ENCODE data around the gene EEF1AKMT4.
A peak's percentile ranks its signal among the peaks of the same experiment; 100 is the strongest.
"Not testable (repeated sequence)": the region's sequence is repeated elsewhere in the genome, so short reads cannot be mapped to it uniquely, and the experiment has no call there.

Gene EEF1AKMT4

DNA sequence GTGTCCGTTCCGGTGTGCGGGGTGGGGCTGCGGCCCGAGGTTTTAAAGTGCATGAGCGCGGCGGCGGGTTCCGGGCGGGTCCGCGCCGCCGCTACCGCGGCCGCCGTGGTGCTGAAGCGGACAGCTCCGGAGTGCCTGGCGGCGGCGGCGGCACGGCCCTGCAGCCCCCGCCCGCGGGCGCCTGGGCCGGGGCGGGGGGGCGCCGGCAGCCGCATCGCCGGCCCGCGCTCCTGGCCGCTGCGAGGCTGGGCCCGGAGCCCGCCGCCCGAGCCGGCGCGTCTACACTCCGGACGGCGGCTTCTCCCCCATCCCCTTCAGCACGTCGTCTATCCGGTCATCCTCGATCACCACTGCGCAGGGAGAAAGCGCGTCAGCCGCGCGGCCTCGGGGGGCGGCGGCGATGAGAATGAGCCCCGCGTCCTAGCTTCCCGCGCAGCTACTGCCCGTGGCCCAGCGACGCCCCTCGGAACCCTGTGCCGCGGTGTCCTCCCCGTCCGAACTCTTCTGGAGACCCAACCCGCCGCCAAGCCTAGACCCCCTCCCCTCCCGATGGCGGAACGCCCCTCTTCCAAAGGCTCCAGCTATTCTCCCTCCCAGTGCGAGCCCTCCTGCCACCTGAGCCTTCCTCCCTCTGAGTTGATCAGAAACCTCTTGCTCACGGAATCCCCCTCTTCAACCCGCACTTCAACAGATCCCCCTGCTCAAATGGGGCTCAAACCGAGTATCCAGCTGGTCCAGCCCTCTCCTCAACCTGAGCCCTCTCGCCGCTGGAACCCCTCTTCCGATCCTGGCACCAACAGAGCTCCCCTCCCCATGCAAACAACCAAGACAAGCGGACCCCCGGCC lies 10.6 kb downstream of the EEF1AKMT4 start:
- DNase-seq (ENCODE audit: low read depth, low spot score) = peak; percentile 76

DNA sequence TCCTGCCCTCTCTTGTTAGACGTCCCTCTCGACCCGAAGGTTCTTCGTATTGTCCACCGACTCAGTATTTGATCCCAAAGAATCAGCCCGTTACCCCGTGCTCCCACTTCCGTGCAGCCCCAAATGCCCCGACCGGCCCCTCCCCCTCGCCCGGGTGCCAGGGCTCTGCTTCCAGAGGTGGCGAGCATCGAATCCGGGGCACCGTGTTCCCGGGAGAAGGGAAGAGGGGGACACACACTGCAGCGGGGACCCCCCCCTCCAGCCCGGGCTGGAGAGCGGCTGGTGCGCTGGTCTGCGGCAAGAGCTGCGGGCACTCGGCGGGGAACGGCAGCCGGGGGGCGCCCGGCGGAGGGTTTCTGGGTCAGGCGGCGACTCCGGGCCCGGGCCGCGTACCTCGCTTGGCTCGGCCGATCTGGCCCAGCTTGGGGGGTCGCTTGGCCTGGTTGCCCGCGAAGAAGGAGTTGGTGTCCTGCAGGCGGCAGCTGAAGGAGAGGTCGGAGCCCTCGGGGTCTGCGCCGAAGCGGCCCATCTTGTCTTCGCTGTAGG lies 11.3 kb downstream of the EEF1AKMT4 start:
- DNase-seq (ENCODE audit: low read depth, low spot score) = peak; percentile 21

DNA sequence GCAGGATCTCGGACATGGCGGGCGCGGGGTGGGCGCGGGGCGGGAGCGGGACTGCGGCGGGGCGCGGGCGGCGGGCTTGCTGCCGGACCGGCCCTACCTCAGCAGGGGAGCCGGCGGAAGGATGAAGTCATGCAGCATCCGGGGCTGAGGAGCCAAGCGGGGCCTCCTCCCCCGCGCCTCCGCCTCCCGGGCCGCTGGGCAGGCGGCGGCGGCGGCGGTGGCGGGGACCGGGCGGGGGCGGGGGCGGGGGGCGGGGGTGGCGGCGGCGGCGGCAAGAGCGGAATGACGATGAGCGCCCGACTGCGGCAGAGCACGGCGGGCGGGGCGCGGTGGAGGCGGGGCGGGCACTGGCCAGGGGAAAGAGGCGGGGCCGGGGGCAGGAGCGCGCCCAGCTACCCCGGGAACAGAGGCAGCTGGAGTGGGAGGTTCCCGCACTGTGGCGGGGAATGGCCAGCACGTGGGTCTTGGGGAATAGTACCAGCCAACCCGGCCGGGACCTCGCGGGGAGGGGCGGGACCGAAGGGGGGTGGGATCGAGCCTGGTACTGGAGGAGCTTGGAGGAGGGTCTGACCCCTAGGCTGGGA lies 11.9 kb downstream of the EEF1AKMT4 start, which contains the start of gene CAMK2N2:
TSS of gene CAMK2N2 (minus strand) at position 284 of the 584 bp plus-strand sequence. CDS start at position 16, 268 bp downstream.
- DNase-seq (ENCODE audit: low read depth, low spot score) = peak; percentile 64

DNA sequence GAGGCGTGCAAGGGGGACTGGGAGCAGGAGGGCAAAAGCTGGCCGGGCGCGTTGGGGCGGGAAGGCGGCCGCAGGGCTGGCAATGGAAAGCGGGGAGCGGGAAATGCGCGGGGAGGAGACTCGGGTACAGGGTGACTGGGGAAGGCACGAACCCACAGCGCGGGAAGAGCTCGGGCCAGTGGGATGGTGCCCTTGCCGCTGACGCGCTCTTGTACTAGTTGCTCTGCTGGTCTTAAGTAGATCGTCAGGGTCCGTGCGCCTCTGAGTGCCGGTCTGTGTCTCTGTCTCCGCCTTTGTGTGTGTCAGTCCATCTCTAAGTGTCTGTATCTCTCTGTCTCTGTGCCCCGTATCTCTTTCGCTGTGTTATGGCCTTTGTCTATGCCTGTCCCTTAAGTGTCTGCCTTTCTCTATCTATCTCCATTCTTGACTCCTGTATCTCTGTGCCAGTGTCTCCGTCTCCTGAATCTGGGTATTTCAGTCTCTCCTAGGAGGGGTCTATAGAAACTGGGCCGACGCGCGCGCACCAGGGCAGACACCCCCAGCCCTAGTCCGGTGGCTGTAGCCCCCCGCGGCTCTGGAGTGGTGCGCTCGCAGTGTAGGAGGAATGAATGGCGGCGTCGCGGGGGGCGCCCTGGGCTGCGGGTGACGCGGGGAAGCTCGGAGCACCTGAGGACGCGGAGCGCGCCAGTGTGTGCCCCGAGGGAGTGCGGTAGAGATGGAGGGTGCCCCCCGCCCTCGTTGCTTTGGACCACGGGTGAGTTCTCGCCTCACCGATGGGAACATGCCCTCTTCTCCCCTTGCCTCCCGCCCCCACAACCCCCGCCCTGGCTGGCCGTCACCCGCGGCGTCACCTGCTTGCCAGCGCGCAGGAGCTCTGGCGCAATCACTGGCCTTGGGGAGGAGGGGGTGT lies 12.6 kb downstream of the EEF1AKMT4 start:
- peak; percentile 34 for DNase-seq (ENCODE audit: low read depth, low spot score)

DNA sequence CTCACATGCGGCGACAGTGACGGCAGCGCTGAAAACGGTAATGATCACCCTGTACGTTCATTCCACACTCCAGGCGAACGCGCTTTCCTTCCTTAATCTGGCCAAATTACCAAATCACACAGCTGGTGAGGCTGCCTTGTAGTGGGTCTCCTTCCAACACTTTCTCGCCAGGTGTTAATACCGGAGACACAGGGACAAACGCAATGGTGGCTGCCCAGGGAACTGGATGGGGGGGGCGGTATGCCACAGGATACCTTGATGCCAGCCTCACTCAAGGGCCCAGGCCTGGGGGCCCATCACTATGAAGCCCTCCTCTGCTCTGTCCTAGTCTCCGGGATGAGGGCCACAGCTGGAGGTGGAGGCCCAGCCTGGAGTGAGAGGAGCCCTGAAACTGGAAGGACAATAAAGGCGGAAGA lies 13.3 kb downstream of the EEF1AKMT4 start:
- no peak for DNase-seq (ENCODE audit: low read depth, low spot score)

DNA sequence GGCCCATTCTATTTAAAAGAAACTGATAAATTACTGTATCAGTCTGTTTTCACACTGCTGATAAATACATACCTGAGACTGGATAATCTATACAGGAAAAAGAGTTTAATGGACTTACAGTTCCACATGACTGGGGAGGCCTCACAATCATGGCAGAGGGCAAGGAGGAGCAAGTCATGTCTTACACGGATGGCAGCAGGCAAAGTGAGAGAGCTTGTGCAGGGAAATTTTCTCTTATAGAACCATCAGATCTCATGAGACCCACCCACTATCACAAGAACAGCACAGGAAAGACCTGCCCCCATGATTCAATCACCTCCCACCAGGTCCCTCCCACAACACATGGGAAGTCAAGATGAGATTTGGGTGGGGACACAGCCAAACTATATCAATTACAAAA lies 17.8 kb downstream of the EEF1AKMT4 start:
- DNase-seq (ENCODE audit: low read depth, low spot score) = not testable (repeated sequence)

DNA sequence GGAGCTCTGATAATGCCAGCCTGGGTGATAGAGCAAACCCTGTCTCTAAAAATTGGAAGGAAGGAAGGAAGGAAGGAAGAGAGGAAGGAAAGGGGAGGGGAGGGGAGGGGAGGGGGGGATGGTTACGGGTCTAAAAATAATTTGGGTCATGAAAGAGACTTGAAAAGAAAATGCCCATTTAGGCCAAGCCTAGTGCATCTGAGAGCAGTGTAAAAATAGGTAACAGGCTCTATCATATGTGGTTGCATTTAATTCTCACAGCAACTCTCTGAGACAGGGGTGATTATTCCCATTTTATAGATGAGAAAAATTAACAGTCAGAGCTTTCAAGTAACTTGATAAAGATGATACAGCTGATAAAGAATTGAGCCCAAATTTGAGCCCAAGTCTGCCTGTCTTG lies 22.8 kb downstream of the EEF1AKMT4 start:
- DNase-seq (ENCODE audit: low read depth, low spot score) = no peak

DNA sequence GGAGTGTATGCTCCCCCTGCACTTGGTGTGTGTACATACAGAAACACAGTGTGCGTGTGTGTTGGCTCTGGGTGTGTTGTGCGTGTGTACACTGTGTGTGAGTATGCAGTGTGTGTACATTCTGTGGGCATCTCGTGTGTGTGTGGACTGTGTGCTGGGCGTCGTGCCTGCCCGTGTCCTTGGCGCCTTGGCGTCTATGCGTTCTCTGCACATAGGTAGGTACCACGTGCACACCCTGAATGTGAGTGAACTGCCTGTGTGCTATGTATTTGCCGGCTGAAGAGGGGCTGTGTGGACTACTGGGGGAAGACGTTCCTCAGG lies 25.9 kb downstream of the EEF1AKMT4 start:
- no peak for DNase-seq (ENCODE audit: low read depth, low spot score)

DNA sequence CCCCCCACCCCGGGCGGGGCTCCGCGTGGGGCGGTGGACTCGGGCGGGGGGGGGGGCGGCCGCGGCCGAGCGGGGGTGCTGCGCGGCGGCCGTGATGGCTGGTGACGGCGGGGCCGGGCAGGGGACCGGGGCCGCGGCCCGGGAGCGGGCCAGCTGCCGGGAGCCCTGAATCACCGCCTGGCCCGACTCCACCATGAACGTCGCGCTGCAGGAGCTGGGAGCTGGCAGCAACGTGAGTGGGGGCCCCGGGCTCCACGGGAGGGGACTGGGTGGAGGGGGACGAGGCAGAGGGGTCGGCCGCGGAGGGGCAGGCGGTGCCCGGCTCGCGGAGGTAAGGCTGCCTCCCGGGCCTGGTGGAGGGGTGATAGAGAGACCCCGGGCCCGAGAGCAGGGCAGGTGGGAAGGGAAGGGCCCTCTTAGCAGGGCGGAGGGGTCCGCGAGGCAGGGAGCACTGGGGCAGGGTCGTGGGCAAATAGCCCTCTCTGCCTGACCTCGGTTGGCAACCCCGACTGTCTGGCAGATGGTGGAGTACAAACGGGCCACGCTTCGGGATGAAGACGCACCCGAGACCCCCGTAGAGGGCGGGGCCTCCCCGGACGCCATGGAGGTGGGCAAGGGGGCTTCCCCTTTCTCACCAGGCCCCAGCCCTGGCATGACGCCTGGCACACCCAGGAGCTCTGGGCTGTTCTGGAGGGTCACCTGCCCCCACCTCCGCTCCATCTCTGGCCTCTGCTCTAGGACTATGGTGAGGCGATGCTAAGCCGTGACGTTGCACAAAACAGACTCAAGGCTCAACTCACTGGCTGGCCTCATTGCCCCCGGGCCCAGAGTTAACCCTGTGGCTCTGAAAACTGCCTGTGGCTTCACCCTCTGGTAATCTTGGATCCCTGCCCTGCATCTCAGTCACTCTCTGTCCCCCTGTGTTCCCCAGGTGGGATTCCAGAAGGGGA lies 26.8 kb downstream of the EEF1AKMT4 start, which contains the start of gene ECE2:
TSS of gene ECE2 (plus strand) at position 62 of the 950 bp plus-strand sequence. CDS start at position 194, 132 bp downstream.
- DNase-seq (ENCODE audit: low read depth, low spot score) = peak; percentile 64

DNA sequence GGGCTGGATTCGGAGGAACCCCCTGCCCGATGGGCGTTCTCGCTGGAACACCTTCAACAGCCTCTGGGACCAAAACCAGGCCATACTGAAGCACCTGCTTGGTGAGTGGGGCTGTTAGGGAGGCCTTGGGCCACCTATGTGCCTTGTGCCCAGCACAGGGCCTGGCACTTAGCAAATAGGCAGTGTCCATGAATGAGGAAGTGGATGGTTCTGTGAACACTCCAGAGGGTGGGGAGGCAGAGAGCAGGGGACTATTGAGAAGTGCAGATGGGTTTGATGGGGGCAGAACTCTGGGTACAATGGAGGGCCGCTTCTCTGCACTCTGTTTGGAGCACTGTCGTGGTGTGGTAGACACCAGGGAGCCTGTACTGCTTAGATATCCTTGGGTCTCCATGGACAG lies 27.9 kb downstream of the EEF1AKMT4 start:
- no peak for DNase-seq (ENCODE audit: low read depth, low spot score)

DNA sequence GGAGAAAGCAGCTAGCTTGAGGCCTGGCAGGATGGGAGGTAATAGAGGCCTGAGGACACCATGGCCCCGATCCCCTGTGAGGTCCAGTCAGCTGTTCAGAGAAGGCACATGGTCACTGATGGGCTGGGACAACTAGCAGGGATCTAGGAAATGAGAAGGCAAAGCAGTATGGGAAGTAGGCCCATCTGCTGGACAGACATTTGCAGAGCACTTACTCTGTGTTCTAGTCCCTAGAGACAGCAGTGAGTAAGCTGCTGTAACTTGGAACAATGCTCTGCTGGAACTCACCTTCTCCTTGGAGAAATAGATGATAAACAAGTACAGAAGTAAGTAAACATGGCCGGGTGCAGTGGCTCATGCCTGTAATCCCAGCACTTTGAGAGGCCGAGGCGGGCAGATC lies 33.5 kb downstream of the EEF1AKMT4 start:
- no peak for DNase-seq (ENCODE audit: low read depth, low spot score)

DNA sequence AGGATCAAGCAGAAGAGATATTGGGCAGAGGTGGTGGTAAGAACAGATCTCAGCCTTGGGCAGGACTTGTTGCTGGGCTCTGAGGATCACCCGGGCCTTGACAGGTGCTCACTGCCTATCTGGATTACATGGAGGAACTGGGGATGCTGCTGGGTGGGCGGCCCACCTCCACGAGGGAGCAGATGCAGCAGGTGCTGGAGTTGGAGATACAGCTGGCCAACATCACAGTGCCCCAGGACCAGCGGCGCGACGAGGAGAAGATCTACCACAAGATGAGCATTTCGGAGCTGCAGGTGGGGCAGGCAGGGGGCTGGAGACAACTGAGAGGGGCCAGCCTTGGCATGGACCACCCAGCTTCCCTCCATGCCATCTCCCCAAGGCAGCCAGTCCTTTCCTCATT lies 34.2 kb downstream of the EEF1AKMT4 start:
- no peak for DNase-seq (ENCODE audit: low read depth, low spot score)

DNA sequence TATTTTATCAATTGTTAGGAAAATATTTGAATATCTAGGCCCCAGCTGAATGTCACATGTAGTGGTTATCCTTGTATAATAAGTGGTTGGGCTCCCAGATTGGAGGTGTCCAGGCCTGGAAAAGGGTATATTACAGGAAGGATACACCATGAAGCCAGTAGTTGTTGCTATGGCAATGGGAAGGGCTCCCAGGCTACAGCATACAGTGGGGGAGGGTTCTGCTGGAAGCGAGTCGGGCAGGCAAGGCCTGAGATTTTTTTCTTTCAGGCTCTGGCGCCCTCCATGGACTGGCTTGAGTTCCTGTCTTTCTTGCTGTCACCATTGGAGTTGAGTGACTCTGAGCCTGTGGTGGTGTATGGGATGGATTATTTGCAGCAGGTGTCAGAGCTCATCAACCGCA lies 35.2 kb downstream of the EEF1AKMT4 start:
- peak; percentile 81 for DNase-seq (ENCODE audit: low read depth, low spot score)

DNA sequence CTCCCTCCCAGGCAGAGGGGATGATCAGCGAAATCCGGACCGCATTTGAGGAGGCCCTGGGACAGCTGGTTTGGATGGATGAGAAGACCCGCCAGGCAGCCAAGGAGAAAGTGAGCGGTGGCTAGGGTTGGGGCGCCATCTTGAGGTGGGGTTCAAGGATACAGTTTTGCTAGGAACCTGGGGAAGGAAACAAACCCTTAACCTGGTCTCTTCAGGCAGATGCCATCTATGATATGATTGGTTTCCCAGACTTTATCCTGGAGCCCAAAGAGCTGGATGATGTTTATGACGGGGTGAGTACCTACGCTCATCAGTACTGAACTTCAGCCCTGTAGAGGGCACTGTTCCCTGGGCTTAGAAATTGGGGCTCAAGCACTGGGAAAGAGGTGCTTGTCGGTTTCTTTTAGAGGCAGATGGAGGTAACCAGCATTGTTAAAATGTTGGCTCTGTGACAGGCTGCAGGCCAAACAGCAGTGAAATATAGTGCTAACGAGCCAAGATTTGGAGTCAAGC lies 40.0 kb downstream of the EEF1AKMT4 start:
- peak; percentile 67 for DNase-seq (ENCODE audit: low read depth, low spot score)

DNA sequence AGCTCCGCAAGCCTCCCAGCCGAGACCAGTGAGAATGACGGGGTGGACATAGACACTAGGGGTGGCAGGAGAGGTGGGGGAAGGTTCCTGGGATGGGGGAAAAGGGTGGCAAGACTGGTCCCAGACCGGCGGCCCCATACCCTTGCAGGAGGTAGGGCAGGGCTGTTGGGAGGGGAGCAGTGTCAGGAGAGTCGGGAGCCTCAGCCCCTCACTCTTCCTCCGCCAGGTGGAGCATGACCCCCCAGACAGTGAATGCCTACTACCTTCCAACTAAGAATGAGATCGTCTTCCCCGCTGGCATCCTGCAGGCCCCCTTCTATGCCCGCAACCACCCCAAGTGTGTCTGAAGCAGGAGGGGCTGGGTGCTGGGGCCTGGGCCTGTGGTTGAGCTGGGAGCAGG lies 40.9 kb downstream of the EEF1AKMT4 start:
- no peak for DNase-seq (ENCODE audit: low read depth, low spot score)

DNA sequence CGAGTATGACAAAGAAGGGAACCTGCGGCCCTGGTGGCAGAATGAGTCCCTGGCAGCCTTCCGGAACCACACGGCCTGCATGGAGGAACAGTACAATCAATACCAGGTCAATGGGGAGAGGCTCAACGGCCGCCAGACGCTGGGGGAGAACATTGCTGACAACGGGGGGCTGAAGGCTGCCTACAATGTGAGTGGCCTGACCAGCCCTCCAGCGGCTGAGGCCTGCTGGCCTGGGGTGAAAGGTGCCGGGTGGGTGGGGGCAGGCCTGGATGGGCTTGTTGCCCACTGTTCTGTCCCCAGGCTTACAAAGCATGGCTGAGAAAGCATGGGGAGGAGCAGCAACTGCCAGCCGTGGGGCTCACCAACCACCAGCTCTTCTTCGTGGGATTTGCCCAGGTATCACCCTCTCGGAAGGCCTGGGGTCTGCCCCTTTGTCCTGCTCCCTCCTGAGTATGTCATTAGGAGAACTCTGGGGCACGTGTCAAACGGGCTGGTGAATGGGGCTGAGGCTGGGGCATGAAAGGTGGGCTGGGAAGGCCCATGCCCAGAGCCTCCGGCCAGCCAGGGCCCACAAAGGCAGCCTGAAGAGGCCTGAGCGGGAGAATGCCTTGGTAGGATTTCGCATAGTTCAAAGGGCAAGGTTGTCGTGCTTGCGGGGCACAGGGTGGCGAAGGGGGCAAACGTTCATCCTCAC lies 41.7 kb downstream of the EEF1AKMT4 start:
- no peak for DNase-seq (ENCODE audit: low read depth, low spot score)

DNA sequence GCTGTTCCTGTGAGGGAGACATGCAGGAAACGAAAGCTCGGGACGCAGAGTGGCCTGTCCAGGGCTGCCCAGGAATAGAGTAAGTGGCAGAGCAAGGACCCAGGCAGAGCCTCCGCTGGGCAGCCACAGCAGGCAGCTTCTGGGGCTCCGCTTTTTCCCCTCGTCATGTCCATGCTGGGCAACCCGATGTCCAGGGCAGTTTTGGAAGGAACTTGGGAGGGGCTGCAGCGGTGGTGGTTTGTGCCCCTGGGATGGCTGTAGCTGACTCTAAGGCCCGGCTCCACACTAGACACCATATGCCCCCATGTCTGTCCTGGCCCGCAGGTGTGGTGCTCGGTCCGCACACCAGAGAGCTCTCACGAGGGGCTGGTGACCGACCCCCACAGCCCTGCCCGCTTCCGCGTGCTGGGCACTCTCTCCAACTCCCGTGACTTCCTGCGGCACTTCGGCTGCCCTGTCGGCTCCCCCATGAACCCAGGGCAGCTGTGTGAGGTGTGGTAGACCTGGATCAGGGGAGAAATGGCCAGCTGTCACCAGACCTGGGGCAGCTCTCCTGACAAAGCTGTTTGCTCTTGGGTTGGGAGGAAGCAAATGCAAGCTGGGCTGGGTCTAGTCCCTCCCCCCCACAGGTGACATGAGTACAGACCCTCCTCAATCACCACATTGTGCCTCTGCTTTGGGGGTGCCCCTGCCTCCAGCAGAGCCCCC lies 42.4 kb downstream of the EEF1AKMT4 start:
- no peak for DNase-seq (ENCODE audit: low read depth, low spot score)

DNA sequence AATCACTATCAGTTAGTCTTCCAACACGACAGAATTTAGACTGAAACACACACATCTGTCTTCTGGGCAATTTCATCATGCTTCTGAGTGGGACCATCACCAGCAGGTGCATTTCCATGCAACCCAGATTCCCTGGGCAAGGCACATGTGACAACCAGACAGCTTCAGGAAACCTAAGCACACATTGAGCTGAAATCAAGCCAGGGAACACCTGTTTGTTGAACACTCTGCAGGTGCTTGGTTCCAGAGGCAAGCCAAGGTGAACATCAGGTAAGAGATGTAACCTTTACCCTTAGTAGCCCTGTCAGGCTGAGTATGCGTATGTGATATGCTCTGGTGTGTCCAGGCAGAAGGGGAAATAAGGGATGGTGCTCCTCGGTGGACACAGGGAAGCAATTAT lies 46.3 kb downstream of the EEF1AKMT4 start:
- DNase-seq (ENCODE audit: low read depth, low spot score) = no peak

DNA sequence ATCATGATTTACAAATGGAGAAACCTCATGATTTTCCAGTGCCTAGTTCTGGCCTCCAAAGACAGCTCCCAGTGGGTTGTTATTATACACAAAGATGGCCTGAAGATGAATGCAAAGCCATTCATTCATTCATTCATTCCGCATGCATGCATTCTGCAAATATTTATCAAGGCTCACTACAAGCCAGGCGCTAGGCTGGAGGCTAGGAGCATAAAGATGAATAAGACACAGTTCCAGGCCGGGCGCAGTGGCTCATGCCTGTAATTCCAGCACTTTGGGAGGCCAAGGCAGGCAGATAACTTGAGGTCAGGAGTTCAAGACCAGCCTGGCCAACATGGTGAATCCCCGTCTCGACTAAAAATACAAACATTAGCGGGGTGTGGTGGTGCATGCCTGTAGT lies 47.1 kb downstream of the EEF1AKMT4 start:
- DNase-seq (ENCODE audit: low read depth, low spot score) = no peak
